Subcutaneous abdominal adipose tissue (tissue), 5 donors: ENCODE measurements around the gene SYNPO2.

Experiments
- H3K27ac ChIP-seq: one replicate; pipeline ENCODE4 v1.7.0; 2013; ENCODE audit warnings: low read depth, mild to moderate bottlenecking, inconsistent platforms, low read length, moderate library complexity
- H3K27me3 ChIP-seq, 5 donors: one replicate each; pipeline ENCODE4 v1.7.0; 2013; ENCODE audit warnings: low read length in 5 of 5, inconsistent platforms in 1 of 5; ENCODE audit not compliant: control insufficient read depth in 5 of 5, insufficient read depth in 4 of 5
- H3K36me3 ChIP-seq, 5 donors: one replicate each; pipeline ENCODE4 v1.7.0; 2013; ENCODE audit warnings: low read length in 5 of 5; ENCODE audit not compliant: control insufficient read depth in 5 of 5, insufficient read depth in 5 of 5
- H3K4me1 ChIP-seq, 5 donors: one replicate each; pipeline ENCODE4 v1.7.0; 2013; ENCODE audit warnings: low read length in 5 of 5, mild to moderate bottlenecking in 3 of 5, moderate library complexity in 1 of 5; ENCODE audit not compliant: control insufficient read depth in 5 of 5, insufficient read depth in 5 of 5
- H3K4me3 ChIP-seq, 5 donors: one replicate each; pipeline ENCODE4 v1.7.0; 2013; ENCODE audit warnings: low read length in 5 of 5, low read depth in 1 of 5
- H3K9ac ChIP-seq, 5 donors: one replicate each; pipeline ENCODE4 v1.7.0; 2013; ENCODE audit warnings: low read length in 5 of 5, mild to moderate bottlenecking in 4 of 5, moderate library complexity in 3 of 5
- H3K9me3 ChIP-seq, 5 donors: one replicate each; pipeline ENCODE4 v1.7.0; 2013; ENCODE audit warnings: low read length in 5 of 5; ENCODE audit not compliant: control insufficient read depth in 5 of 5
- donor health status: healthy.
- donor health status: healthy.
- donor health status: healthy.
- donor health status: healthy.
- donor health status: healthy.

The SYNPO2 gene

DNA sequence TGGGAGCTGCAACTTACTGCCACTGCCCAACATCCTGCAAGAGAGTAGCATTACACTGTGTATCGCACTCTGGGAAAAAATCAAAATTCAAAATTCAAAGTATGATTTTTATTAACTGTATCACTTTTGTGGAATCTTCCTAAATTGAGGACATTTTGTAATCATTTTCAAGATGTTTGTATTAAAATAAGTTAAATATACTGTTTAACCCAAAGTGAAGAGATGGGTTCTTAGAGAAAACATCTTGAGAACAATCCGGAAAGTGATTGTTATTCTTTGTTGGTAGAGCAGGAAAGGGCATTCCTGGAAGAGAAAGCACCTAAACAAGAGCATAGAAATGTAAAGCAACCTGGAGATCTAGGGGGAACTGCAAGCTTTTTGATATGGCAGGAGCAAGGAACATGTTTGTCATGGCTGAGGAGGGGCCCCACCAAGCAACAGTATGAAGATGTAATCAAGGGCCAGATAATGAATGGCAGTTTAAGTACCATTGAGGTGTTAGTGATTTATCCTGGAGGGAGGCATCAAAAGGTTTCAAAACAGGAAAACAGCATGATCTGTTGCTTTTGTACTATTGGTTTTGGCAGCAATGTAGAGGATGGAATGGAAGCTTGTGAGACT, 38.7 kb upstream of the SYNPO2 start:
- no peaks in the 10 kb centered on the region for H3K27me3 ChIP-seq
- H3K9ac ChIP-seq, result no peak overlapping the region
- peaks cover 0 to 9% (median 0%) of the 10 kb centered on the region in 5 donors for H3K4me1 ChIP-seq
- no peak overlapping the region for H3K27ac ChIP-seq
- H3K4me3 ChIP-seq, result peak overlapping the region; percentile 47 to 74 (median 67)
- H3K9me3 ChIP-seq, result no peaks in the 10 kb centered on the region
- H3K36me3 ChIP-seq, result no peaks in the 10 kb centered on the region

DNA sequence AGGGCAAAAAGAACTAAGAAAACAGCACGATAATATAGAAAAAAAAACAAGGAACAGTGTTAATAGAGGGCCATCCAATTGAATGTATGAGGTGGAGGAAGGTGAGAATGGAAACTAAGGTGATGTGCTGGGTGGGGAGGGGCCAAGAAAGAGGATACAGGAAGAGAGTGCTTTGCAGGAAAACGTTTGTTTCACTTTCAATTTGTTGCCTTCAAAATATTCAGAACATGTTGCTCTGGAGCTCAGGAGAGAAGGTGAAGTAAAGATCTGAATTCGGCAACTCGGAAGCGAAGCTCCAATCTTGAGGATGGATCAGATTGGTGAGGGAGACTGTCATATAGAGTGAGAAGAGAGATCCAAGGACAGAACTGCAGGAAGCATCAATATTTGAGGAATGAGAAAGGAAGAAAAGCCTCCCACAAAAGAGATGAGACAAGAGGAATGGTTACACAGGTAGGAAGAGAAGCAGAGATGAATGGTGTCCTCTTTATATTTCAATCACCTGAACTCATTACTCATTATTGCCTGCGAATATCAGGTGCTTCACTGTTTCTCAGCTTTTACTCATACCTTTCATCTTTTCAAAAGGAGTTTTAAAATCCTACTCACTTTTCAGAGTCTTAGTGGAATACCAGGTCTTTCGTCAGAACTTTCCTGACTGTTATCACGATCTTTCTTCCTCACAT, 38.0 kb upstream of the SYNPO2 start:
- Histone ChIP-seq H3K4me3 (peak overlapping the region; percentile 47 to 74 (median 67)), H3K36me3 (no peaks in the 10 kb centered on the region), H3K4me1 (peaks cover 0 to 9% (median 0%) of the 10 kb centered on the region in 5 donors), H3K27me3 (no peaks in the 10 kb centered on the region), H3K27ac (no peak overlapping the region), H3K9ac (peak overlapping the region in 2 of 5 donors; percentile 4 to 74), H3K9me3 (no peaks in the 10 kb centered on the region)

DNA sequence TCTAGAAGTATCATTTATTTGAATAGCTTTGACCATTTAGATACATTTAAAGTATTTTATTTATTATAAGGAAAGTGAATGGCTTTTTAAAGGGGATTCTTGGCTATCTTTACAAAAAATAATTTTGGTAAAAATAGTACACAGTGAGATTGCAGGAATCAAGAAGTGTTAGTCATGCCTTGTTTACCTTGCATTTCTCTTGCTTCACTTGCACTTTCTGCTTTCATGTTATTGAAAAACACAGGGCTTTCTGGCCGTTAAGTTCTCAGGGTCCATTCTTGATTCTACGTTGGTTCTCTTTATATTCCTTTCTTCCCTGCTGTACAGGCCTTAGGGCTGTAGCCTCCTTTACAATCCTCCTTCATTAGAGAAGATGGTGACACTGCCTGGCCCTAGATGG, 30.9 kb upstream of the SYNPO2 start:
- Histone ChIP-seq H3K4me1 (no peaks in the 10 kb centered on the region), H3K27ac (no peak overlapping the region), H3K9ac (no peak overlapping the region), H3K36me3 (no peaks in the 10 kb centered on the region), H3K4me3 (no peak overlapping the region), H3K9me3 (no peaks in the 10 kb centered on the region), H3K27me3 (no peaks in the 10 kb centered on the region)

DNA sequence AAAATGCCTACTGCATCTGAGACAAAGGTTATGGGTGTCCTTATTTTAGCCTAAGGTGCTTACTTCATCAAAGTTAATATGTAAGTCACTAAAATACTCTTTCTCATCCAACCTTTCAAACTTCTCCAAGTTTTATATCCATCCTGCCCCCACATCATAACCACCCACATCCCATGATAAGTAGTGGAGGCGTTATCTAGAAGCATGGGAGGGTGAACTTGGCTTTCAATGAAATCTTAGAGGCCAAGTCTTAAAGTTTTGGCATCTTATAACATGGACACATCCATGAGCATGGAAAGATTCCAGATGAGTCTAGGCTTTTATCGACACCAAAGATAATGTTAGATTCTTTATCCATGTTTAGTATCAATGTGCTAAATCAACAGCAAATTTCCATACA, 29.9 kb upstream of the SYNPO2 start:
- no peaks in the 10 kb centered on the region for H3K27me3 ChIP-seq
- no peak overlapping the region for H3K9ac ChIP-seq
- no peak overlapping the region for H3K4me3 ChIP-seq
- H3K36me3 ChIP-seq, result no peaks in the 10 kb centered on the region
- no peaks in the 10 kb centered on the region for H3K9me3 ChIP-seq
- H3K27ac ChIP-seq, result no peak overlapping the region
- H3K4me1 ChIP-seq, result no peaks in the 10 kb centered on the region

DNA sequence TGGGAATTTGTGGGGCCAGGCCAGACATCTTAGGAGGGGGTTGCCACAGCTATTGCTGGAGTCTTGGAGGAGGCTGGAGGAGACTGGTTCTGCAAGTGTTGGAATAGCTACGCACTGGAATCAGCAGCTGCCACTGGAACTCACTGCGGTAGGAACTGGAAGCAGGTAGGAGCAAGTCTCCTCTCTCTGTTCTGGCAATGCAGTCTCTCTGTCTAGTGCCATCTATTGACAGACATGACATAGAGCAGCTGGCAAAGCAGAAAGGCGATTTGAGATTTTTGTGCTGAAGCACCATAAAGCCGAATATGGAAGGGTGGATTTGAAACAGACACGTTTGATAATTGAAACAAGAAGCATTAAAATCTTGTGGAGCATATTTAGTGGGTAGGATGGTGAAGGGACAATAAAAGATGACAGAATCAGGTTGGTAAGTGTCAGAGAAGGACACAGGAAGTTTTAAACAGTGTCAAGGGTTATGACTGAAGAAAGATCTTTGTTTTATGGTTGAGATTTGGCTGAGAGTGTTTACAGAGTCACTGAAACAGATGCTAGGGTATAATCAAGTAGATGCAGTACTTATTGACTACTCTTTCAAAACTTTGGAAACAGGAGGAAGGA, 23.5 kb upstream of the SYNPO2 start:
- Histone ChIP-seq H3K27me3 (no peaks in the 10 kb centered on the region), H3K4me1 (peaks cover 0 to 8% (median 6%) of the 10 kb centered on the region in 5 donors), H3K9ac (no peak overlapping the region), H3K4me3 (peak overlapping the region in 2 of 5 donors; percentile 3 to 10), H3K9me3 (no peaks in the 10 kb centered on the region), H3K27ac (no peak overlapping the region), H3K36me3 (no peaks in the 10 kb centered on the region)

DNA sequence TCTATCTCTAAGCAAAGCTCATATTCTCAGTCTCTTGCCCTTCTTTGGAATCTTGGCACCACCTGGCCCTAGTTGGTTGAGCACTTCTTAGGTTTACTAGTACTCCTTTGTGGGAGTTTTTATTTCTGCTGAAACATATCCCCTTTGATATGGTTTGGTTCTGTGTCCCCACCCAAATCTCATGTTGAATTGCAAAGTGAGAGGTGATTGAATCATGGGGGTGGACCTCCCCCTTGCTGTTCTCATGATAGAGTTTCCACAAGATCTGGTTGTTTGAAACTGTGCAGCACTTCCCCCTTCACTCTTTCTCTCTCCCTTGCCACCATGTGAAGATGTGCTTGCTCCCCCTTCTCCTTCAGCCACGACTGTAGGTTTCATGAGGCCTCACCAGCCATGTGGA, 22.2 kb upstream of the SYNPO2 start:
- H3K9ac ChIP-seq, result no peak overlapping the region
- H3K4me3 ChIP-seq, result no peak overlapping the region
- no peaks in the 10 kb centered on the region for H3K9me3 ChIP-seq
- peaks cover 0 to 11% (median 8%) of the 10 kb centered on the region in 5 donors for H3K4me1 ChIP-seq
- no peaks in the 10 kb centered on the region for H3K36me3 ChIP-seq
- no peak overlapping the region for H3K27ac ChIP-seq
- no peaks in the 10 kb centered on the region for H3K27me3 ChIP-seq

DNA sequence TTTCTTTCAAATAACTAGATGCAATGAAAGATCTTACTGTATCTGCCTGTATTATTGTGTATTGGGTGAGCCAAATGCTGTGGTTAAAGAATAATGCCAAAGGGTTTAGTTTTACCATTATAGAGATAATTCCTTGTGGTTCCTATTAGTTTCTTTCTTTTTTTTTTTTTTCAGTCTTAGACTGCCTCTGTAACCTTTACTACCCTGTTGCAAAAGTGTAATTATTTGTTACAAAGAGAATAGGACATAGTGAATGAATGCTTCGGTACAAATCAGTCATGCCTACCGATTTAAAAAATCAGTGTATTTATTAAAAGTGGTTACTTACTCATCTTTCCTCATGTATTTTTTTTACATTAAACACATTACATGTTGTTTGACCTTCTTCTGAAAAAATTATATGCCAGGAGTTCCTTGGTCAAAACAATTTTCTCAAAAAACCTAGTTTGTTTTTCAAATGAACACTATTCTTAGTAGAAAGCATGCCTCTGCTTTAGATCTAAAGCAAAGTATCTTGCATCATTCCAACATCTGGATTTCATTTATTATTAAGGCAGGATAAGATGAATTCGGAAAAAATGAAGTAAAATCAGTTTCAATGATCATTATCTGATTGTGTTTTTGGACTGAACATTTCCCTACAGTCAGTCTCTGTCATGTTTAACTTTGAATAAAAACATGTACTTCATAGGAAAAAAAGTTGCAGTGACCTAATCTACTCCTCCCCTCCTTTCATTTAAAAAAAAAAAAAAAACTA, 21.2 kb upstream of the SYNPO2 start:
- Histone ChIP-seq H3K27ac (no peak overlapping the region), H3K4me3 (no peak overlapping the region), H3K36me3 (no peaks in the 10 kb centered on the region), H3K9me3 (no peaks in the 10 kb centered on the region), H3K27me3 (no peaks in the 10 kb centered on the region), H3K9ac (no peak overlapping the region), H3K4me1 (peaks cover 0 to 11% (median 8%) of the 10 kb centered on the region in 5 donors)

DNA sequence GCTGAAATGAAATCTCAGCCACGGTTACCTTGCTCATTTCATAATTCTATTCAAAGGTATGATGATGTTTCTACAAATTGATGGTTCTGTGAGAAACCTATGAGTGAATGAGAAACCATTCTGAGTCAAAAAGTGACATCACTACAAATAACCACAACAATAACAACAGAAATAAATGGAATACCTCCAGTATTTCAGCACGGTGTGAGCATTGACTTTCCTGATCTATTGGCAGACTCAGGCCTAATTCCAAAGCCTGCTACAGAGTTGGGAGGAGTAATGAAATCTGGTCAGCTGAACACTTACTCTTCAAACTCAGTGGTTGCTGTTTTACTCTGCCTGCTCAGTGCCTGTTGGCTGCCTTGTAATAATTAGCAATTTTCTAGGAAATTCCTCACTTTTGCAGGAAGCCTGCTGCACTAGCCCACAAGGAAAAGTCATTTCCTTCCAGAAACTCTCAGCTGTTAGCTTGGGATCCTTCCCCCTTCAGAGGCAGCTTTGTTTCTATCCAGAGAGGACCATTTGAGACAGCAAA, 18.8 kb upstream of the SYNPO2 start:
- no peak overlapping the region for H3K9ac ChIP-seq
- no peak overlapping the region for H3K27ac ChIP-seq
- peaks cover 0 to 11% (median 8%) of the 10 kb centered on the region in 5 donors for H3K4me1 ChIP-seq
- H3K4me3 ChIP-seq, result no peak overlapping the region
- H3K9me3 ChIP-seq, result no peaks in the 10 kb centered on the region
- H3K36me3 ChIP-seq, result no peaks in the 10 kb centered on the region
- H3K27me3 ChIP-seq, result no peaks in the 10 kb centered on the region

DNA sequence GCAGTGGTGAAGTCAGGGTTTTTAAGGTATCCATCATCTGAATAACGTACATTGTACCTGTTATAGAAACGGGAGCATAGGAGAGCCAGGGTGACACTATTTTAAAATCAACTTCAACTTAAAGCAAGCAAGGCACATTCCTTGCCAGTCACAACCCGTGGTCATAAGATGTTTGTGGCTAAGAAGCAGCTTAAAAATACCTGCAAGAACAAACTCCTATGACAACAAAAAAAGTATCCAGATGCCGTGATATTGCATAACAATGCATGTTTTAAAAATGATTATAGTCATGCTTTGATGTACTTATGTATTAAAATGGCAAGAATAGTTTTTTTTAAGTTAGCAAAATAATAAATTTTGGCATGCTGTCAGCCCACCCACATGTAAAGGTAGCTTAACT, 16.5 kb upstream of the SYNPO2 start:
- Histone ChIP-seq H3K4me3 (no peak overlapping the region), H3K9ac (no peak overlapping the region), H3K27me3 (no peaks in the 10 kb centered on the region), H3K9me3 (no peaks in the 10 kb centered on the region), H3K36me3 (no peaks in the 10 kb centered on the region), H3K27ac (no peak overlapping the region), H3K4me1 (peaks cover 0 to 8% (median 4%) of the 10 kb centered on the region in 5 donors)
